ENCODE data around the gene SPATA31C2.

GRCh38 chr9:88143957-88144625, 5.8 kb upstream of the SPATA31C2 start:
- TF ChIP-seq, protein P1, sequence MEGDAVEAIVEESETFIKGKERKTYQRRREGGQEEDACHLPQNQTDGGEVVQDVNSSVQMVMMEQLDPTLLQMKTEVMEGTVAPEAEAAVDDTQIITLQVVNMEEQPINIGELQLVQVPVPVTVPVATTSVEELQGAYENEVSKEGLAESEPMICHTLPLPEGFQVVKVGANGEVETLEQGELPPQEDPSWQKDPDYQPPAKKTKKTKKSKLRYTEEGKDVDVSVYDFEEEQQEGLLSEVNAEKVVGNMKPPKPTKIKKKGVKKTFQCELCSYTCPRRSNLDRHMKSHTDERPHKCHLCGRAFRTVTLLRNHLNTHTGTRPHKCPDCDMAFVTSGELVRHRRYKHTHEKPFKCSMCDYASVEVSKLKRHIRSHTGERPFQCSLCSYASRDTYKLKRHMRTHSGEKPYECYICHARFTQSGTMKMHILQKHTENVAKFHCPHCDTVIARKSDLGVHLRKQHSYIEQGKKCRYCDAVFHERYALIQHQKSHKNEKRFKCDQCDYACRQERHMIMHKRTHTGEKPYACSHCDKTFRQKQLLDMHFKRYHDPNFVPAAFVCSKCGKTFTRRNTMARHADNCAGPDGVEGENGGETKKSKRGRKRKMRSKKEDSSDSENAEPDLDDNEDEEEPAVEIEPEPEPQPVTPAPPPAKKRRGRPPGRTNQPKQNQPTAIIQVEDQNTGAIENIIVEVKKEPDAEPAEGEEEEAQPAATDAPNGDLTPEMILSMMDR (IDR thresholded peaks at IDR 0.05) = no peak
- TF ChIP-seq NR1H2 (CRISPR knock-in tag; IDR thresholded peaks at IDR 0.05) (no peak), ATF2 (CRISPR knock-in tag; IDR thresholded peaks at IDR 0.05; ENCODE audit: borderline replicate concordance, low read depth) (no peak), CDX4 (CRISPR knock-in tag; IDR thresholded peaks at IDR 0.05; ENCODE audit: borderline replicate concordance) (no peak), ZNF416 (CRISPR knock-in tag; IDR thresholded peaks at IDR 0.05) (no peak), SP1 (CRISPR knock-in tag; conservative IDR thresholded peaks at IDR 0.05) (no peak), MAX (CRISPR knock-in tag; IDR thresholded peaks at IDR 0.05) (no peak), ZNF263 (CRISPR knock-in tag; IDR thresholded peaks at IDR 0.05; ENCODE audit: low read depth) (no peak)
- TF ChIP-seq, protein P2, sequence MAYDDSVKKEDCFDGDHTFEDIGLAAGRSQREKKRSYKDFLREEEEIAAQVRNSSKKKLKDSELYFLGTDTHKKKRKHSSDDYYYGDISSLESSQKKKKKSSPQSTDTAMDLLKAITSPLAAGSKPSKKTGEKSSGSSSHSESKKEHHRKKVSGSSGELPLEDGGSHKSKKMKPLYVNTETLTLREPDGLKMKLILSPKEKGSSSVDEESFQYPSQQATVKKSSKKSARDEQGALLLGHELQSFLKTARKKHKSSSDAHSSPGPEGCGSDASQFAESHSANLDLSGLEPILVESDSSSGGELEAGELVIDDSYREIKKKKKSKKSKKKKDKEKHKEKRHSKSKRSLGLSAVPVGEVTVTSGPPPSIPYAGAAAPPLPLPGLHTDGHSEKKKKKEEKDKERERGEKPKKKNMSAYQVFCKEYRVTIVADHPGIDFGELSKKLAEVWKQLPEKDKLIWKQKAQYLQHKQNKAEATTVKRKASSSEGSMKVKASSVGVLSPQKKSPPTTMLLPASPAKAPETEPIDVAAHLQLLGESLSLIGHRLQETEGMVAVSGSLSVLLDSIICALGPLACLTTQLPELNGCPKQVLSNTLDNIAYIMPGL (CRISPR knock-in tag; IDR thresholded peaks at IDR 0.05) = no peak
- TF ChIP-seq, protein P3, sequence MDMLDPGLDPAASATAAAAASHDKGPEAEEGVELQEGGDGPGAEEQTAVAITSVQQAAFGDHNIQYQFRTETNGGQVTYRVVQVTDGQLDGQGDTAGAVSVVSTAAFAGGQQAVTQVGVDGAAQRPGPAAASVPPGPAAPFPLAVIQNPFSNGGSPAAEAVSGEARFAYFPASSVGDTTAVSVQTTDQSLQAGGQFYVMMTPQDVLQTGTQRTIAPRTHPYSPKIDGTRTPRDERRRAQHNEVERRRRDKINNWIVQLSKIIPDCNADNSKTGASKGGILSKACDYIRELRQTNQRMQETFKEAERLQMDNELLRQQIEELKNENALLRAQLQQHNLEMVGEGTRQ (CRISPR knock-in tag; IDR thresholded peaks at IDR 0.05) = no peak

Measured in WTC11 (cell line).